Activated naive CD8-positive, alpha-beta T cell (primary cell): ENCODE data around the gene ARSA.
"Not testable (repeated sequence)": the region's sequence is repeated elsewhere in the genome, so short reads cannot be mapped to it uniquely, and the experiment has no call there.

Experiments used
- H3K27ac Mint-ChIP-seq: one replicate; pipeline ENCODE4 v1.8.0; 2021; ENCODE audit warnings: mixed read lengths
- H3K27me3 Mint-ChIP-seq: one replicate; pipeline ENCODE4 v1.8.0; 2021; ENCODE audit warnings: mixed read lengths
- H3K36me3 Mint-ChIP-seq: one replicate; pipeline ENCODE4 v1.8.0; 2021; ENCODE audit warnings: mixed read lengths
- H3K4me1 Mint-ChIP-seq: one replicate; pipeline ENCODE4 v1.8.0; 2021; ENCODE audit warnings: low read depth, mixed read lengths
- H3K4me3 Mint-ChIP-seq: one replicate; pipeline ENCODE4 v1.8.0; 2021; ENCODE audit warnings: mild to moderate bottlenecking, mixed read lengths
- H3K9me3 Mint-ChIP-seq: one replicate; pipeline ENCODE4 v1.8.0; 2021; ENCODE audit warnings: low read depth, mixed read lengths

ARSA gene

DNA sequence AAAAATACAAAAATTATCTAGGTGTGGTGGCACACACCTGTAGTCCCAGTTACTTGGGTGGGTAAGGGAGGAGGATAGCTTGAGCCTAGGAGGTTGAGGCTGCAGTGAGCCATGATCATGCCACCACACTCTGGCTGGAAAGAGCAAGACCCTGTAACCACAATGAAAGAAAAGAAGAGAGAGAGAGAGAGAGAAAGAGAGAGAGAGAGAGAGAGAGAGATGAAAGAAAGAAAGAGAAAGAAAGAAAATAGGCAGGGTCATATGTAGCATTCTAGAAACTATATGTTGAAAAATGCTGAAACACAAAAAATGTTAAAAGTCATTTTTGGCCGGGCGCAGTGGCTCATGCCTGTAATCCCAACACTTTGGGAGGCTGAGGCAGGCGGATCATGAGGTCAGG lies 13.7 kb downstream of the ARSA start:
- not testable (repeated sequence) for H3K36me3 Mint-ChIP-seq, H3K9me3 Mint-ChIP-seq, H3K4me3 Mint-ChIP-seq, H3K4me1 Mint-ChIP-seq, H3K27me3 Mint-ChIP-seq, H3K27ac Mint-ChIP-seq

DNA sequence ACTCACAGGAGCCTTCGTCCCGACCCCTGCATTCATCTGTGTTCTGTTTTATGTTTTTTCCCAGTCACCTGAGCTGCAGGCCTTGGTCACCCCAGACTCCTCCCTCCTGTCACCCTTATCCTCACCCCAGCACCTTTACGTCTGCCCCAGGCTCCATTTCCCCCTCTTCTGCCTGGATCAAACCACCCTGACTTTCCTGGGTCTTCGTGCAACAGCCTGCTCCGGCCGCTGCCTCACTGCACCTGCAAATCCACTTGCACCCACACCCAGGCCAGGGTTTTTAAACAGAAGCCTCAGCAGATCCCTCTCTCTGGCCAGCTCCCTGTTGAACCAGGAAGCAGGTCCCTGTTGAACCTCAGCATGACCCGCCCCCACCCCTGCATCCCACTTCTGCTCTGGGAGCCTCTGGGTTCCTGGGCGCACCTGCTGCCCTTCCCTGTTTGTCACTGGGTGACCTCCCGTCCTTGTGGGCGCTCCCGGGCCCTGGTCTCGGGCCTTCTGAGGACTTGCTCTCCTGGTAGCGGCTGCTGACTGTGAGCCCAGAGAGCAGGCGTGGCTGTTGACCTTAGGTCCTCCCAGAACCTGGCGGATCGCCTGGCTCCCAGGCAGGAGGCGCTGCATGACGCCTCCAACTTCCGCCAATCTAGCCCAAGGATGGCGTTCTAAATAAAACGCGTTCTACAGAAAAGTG lies 14.5 kb downstream of the ARSA start:
- H3K9me3 Mint-ChIP-seq: no peaks in the 10 kb centered on the region
- H3K27me3 Mint-ChIP-seq: peaks cover 1% of the 10 kb centered on the region
- H3K36me3 Mint-ChIP-seq: no peaks in the 10 kb centered on the region
- no peak overlapping the region for H3K27ac Mint-ChIP-seq
- peaks cover 7% of the 10 kb centered on the region for H3K4me1 Mint-ChIP-seq
- H3K4me3 Mint-ChIP-seq: no peak overlapping the region

DNA sequence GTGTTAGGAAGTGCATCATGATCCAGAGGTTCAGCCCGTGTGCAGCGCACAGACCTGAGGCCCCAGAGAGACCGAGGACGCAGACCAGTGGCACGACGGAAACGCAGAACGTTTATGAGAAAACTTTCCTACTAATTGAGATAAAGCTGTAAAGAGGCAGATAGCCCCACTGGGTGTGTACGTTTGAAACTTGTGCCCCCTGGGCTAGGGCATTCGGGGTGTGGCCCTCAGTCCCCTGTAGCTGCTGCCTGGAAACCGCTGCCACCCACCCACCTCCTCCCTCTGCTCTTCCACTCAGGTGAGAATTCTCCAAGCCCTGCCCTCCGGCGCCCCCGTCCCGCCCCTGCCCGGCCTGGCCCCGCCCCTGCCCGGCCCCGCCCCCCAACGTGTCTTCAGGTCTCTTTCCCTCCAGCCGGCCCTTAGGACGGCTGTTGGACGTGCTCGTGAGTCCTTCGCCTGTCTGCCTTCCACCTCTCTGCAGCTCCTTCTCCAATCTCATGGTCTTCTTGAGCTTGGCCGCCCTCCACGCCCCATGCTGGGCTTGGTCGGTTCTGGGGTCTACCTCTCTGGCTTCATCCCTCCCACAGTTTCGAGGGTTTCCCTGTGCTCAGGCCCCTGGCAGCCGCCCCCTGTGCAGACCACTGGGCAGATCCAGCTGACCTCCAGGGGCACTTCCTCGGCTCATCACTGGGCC lies 15.3 kb downstream of the ARSA start:
- Mint-ChIP-seq H3K4me1 (peaks cover 7% of the 10 kb centered on the region), H3K9me3 (no peaks in the 10 kb centered on the region), H3K27ac (no peak overlapping the region), H3K4me3 (no peak overlapping the region), H3K36me3 (no peaks in the 10 kb centered on the region), H3K27me3 (peaks cover 1% of the 10 kb centered on the region)

DNA sequence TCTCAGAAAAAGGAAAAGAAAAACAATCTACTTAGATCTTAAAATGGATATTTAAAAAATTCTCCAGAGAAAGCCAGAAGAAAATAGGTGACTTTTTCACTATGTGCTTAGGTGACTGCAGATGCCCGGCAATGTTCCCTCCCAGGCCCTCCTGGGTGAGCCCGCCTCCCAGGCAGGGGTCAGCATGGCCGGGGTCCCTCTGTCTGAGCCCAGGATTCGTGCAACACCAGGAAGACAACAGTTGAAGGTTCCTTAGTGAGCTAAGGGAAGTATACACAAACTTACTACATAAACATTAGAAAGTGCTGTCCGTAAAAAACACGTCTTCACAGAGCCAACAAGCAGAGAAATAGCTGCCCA lies 15.8 kb downstream of the ARSA start:
- Mint-ChIP-seq H3K4me3 (no peak overlapping the region), H3K27ac (no peak overlapping the region), H3K27me3 (peaks cover 5% of the 10 kb centered on the region), H3K36me3 (no peaks in the 10 kb centered on the region), H3K9me3 (no peaks in the 10 kb centered on the region), H3K4me1 (peaks cover 7% of the 10 kb centered on the region)

DNA sequence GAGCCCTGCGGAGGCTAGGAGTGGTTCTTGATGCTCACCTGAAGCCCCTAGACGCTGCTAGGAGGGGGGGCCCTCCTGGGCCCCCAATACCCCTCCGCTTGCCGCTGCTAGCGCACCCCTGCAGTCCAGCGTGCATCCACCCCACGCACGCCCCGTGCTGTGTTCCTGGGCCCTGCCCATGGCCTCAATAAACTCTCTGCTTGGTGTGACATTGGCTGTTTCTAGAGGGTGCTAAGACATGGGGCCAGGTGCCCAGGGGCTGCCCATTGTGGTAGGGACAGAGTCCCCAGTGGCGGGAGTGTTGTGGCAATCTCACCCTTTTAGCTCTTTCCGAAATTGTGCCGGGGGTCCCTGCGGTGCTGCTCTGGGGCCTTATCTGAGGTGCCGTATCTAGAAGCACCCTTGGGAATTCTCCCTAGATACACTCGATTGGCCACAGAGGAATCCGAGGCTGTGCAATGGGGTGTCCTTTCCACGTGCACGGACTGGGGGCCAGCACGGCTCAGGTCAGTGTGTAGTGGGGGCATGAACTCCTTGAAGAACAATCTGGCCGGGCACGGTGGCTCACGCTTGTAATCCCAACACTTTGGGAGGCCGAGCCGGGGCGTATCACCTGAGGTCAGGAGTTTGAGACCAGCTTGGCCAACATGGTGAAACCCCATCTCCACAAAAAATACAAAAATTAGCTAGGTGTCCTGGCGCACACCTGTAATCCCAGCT lies 16.5 kb downstream of the ARSA start:
- no peaks in the 10 kb centered on the region for H3K9me3 Mint-ChIP-seq

DNA sequence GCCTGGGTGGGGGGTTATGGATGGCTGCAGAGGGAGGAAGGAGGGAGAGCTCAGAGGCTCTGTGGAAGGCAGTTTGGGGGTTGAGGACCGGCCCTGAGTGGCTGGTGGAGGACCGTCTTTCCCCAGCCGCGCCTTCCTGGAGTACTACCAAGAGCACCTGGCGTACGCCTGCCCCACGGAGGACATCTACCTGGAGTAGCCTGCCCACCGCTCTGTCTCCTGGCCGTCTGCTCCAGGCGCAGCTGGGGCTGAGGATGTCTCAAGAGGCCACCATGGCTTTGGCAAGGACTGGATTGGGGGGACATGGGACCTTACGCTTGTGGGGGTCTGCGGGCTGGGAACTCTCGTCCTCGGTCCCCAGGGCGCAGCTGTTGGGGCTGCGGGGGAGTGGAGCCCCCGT lies 17.4 kb downstream of the ARSA start:
- no peaks in the 10 kb centered on the region for H3K36me3 Mint-ChIP-seq
- peaks cover 7% of the 10 kb centered on the region for H3K4me1 Mint-ChIP-seq
- peaks cover 5% of the 10 kb centered on the region for H3K27me3 Mint-ChIP-seq
- H3K27ac Mint-ChIP-seq: no peak overlapping the region
- H3K9me3 Mint-ChIP-seq: no peaks in the 10 kb centered on the region
- H3K4me3 Mint-ChIP-seq: no peak overlapping the region

More for the DNA sequence above, 16.5 kb downstream of the ARSA start:
- no peak overlapping the region for H3K4me3 Mint-ChIP-seq
- H3K27me3 Mint-ChIP-seq: peaks cover 5% of the 10 kb centered on the region
- H3K4me1 Mint-ChIP-seq: peaks cover 7% of the 10 kb centered on the region
- H3K27ac Mint-ChIP-seq: no peak overlapping the region
- H3K36me3 Mint-ChIP-seq: no peaks in the 10 kb centered on the region

DNA sequence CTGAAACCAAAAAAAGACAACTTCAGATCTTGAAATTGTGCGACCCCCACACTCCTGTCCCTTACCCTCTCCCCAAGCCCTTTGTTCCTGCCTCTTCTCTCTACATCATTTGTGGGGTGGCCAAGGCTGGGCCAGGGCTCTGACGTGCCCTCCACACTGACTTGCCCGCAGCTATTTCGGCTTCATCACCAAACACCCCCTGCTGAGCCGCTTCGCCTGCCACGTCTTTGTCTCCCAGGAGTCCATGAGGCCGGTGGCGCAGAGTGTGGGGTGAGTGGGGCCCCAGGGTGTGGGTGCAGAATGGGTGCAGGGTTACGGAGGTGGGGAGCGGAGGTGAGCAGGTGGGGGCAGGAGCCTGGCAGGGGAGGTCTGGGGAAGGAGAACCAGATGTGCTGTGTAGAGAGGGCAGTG lies 17.9 kb downstream of the ARSA start:
- no peaks in the 10 kb centered on the region for H3K36me3 Mint-ChIP-seq
- H3K4me3 Mint-ChIP-seq: no peak overlapping the region
- peaks cover 5% of the 10 kb centered on the region for H3K27me3 Mint-ChIP-seq
- H3K4me1 Mint-ChIP-seq: peaks cover 7% of the 10 kb centered on the region
- H3K27ac Mint-ChIP-seq: no peak overlapping the region
- no peaks in the 10 kb centered on the region for H3K9me3 Mint-ChIP-seq

DNA sequence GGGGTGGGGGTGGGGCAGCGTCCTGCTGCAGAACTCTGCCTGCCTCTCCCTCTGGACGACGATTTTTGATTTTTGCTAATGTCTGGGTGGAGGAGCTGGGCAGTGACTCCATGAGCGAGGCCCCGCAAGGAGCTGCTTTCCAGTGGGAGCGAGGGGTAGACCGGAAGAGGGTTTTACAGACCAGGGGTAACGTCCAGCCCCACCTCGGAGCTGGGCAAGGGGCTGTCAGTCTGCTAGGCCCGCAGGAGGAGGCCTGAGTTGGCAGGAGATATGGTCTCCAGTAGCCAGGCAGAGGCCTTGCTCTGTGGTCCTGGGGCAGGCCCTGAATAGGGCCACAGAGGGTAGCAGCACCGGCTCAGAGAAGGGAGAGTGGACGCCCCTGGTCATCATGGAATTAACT lies 18.4 kb downstream of the ARSA start:
- Mint-ChIP-seq H3K9me3 (no peaks in the 10 kb centered on the region), H3K4me3 (no peak overlapping the region), H3K4me1 (peaks cover 7% of the 10 kb centered on the region), H3K36me3 (no peaks in the 10 kb centered on the region), H3K27me3 (peaks cover 5% of the 10 kb centered on the region), H3K27ac (no peak overlapping the region)

DNA sequence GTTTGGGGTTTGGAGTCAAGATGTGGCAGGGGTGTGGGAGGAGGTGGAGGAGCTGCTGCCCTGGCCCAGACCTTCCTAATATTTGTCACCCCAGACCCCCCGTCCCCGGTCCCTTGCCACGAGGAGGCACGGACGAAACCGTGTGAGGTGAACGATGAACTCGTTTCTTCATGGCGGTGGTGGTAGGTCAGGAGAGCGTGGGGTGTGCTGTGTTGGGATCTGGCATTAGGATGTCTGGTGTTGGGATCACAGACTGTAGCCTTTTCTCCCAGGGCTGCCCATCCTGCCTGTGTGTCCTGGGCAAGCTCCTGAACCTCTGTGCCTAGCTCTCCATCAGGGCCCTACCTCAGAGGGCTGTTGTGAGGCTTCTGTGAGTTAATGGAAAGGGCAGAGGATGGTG lies 19.0 kb downstream of the ARSA start:
- no peak overlapping the region for H3K27ac Mint-ChIP-seq
- H3K4me1 Mint-ChIP-seq: peaks cover 7% of the 10 kb centered on the region
- no peaks in the 10 kb centered on the region for H3K9me3 Mint-ChIP-seq
- no peaks in the 10 kb centered on the region for H3K36me3 Mint-ChIP-seq
- H3K4me3 Mint-ChIP-seq: no peak overlapping the region
- H3K27me3 Mint-ChIP-seq: peaks cover 5% of the 10 kb centered on the region

DNA sequence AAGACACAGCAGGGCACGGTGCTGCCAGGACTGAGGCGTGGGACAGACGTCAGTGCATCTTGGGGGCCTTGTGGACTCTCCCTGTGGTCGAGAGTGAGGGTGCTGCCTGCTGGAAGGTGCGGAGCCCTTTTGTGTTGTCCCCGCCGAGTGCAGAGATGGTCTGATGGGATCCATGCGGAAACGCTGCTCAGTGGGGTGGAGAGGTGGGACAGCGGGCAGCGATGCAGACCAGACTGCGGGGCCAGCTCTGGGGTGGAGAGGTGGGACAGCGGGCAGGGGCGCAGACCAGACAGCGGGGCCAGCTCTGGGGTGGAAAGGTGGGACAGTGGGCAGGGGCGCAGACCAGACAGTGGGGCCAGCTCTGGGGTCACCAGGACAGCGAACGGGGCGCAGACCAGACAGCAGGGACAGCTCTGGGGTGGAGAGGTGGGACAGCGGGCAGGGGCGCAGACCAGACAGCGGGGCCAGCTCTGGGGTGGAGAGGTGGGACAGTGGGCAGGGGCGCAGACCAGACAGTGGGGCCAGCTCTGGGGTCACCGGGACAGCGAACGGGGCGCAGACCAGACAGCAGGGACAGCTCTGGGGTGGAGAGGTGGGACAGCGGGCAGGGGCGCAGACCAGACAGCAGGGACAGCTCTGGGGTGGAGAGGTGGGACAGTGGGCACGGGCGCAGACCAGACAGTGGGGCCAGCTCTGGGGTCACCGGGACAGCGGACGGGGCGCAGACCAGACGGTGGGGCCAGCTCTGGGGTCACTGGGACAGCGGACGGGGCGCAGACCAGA lies 19.7 kb downstream of the ARSA start:
- not testable (repeated sequence) for H3K27ac Mint-ChIP-seq, H3K9me3 Mint-ChIP-seq, H3K27me3 Mint-ChIP-seq, H3K36me3 Mint-ChIP-seq, H3K4me3 Mint-ChIP-seq, H3K4me1 Mint-ChIP-seq

DNA sequence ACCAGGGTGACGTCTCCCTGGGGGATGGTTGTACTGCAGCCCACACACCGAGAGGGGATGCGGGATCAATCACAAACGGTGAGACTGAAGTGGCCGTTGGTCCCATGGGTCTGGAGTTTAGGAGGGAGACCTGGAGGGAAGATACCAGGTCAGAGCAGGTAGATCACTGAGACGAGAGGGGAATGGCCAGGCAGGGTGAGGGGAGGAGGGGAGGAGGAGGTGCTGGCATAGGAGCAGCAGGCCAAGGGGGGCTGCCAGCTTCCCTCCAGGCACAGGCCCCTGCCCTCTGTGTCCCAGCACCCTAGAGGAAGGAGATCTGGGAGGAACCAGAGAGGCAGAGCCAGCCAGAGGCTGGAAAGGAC lies 20.3 kb downstream of the ARSA start:
- Mint-ChIP-seq H3K9me3 (no peaks in the 10 kb centered on the region), H3K4me1 (peaks cover 6% of the 10 kb centered on the region), H3K27me3 (peaks cover 7% of the 10 kb centered on the region), H3K36me3 (no peaks in the 10 kb centered on the region), H3K4me3 (no peak overlapping the region), H3K27ac (no peak overlapping the region)

DNA sequence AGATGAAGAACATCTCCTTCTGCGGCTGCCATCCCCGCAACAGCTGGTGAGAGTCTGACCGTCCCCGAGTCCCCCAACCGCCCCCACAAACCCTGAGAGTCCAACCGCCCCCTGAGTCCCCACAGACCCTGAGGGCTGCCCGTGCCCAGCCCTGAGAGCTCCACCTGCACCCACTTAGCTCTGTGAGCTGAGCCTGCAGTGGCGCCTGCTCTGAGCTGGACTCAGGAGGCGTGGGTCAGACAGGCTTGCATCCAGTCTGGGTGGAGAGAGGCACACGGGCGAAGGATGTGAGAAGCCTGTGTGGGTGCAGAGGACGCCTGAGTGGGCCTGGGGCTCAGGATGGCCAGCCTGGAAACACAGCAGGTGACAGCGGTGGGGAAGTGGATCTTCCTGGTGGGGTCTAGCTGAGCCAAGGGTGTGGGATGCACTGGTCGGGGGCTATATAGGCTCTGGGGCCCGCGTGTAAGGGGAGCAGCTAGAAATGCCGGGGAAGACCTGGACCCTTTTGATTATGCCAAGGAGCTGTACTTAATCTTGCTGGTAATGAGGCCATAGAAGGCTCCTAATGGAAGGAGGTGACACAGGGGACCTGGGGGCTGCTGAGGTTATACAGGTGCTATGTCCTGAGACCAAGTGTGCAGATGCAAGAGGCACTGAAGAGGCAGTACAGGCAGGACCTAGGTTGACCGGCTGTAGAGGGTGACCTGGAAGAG lies 20.9 kb downstream of the ARSA start:
- Mint-ChIP-seq H3K27me3 (peaks cover 11% of the 10 kb centered on the region), H3K9me3 (no peaks in the 10 kb centered on the region)

DNA sequence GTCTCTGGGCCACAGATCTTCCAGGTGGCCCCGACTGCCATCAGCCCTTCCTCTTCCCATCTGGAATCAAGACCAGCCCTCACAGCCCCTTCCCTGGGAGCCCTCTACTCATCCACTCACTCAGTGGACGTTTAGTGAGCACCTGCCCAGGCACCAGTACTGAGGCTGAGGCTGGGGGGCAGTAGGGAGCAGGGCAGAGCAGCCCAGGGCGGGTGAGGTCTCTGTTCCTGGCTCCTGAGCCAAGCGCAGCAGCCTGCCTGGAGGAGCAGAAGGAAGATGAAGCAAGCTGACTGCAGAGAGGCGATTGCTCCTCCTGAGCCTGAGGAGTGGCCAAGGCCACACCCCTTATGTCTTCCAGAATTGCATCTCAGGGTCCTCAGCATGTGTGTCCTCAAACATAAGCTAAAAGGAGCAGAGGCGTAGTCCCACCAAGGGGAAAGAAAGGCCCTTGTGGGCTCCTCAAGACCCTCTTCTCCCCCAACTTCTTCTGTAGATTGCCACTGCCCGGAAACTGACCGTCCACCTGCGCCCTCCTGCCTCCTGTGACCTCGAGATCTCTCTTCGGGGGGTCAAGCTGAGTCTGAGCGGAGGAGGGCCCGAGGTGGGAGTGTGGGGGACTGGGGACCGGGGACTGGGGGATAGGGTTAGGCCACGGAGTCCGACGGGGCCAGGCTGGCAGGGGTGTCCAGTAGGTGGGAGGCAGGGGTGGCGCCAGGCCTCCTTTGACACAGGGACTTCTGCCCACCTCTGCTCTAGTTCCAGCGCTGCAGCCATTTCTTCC lies 21.6 kb downstream of the ARSA start:
- Mint-ChIP-seq H3K9me3 (no peaks in the 10 kb centered on the region), H3K27ac (no peak overlapping the region), H3K36me3 (no peaks in the 10 kb centered on the region), H3K4me3 (no peak overlapping the region), H3K27me3 (peaks cover 17% of the 10 kb centered on the region), H3K4me1 (peaks cover 11% of the 10 kb centered on the region)

More for the DNA sequence above, 20.9 kb downstream of the ARSA start:
- peaks cover 5% of the 10 kb centered on the region for H3K4me1 Mint-ChIP-seq
- H3K4me3 Mint-ChIP-seq: no peak overlapping the region
- no peaks in the 10 kb centered on the region for H3K36me3 Mint-ChIP-seq
- H3K27ac Mint-ChIP-seq: no peak overlapping the region

DNA sequence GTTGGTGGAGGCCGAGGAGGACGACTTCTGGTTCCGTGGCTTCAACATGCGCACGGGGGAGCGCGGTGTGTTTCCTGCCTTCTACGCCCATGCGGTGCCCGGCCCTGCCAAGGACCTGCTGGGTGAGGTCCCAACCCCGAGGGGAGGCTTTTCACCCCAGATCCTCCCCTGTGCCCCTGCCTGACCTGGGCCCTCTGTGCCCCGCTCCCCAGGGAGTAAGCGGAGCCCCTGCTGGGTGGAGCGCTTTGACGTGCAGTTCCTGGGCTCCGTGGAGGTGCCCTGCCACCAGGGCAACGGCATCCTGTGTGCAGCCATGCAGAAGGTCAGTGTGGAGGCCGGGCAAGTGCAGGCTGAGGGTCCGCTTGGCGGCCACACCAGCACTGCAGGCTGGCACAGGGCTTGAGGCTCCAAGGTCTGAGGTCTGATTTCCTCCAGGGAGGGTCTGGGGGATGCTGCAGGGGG lies 22.3 kb downstream of the ARSA start:
- Mint-ChIP-seq H3K4me3 (no peak overlapping the region), H3K27ac (no peak overlapping the region), H3K9me3 (no peaks in the 10 kb centered on the region), H3K4me1 (peaks cover 11% of the 10 kb centered on the region), H3K36me3 (no peaks in the 10 kb centered on the region), H3K27me3 (peaks cover 17% of the 10 kb centered on the region)
